ENCODE results near the gene ADAM10. TPM values are rescaled to one million over a fixed set of nuclear protein-coding genes. Genes with fewer than 3 reads are reported as not detected.

Gene ADAM10
- total RNA-seq, 1 experiment from 2014 or later = 159 TPM

GRCh38 chr15:58671186-58671585 lies 78.3 kb downstream of the ADAM10 start:
- Histone ChIP-seq H2BK5ac (ENCODE audit: insufficient read length, low read length) (no peak overlapping the region), H2BK20ac (ENCODE audit: low read depth, low read length, poor library complexity, severe bottlenecking) (no peak overlapping the region)
- no CpG with 5 or more reads among the region's 2 CpGs for WGBS (ENCODE audit: extremely low coverage, insufficient read length, low lambda C conversion rate)

More at GRCh38 chr15:58671186-58671585, 78.3 kb downstream of the ADAM10 start:
- no peaks in the 10 kb centered on the region for H3K79me1 ChIP-seq (ENCODE audit: insufficient read depth, low read depth, low read length, poor library complexity, severe bottlenecking)
- no peak overlapping the region for H2BK15ac ChIP-seq (ENCODE audit: low read depth, low read length)
- H2AK5ac ChIP-seq (ENCODE audit: insufficient read length, low read length) = no peak overlapping the region
- H3K4me3 Mint-ChIP-seq = no peak overlapping the region
- H3K4me1 Mint-ChIP-seq = peaks cover 31% of the 10 kb centered on the region in 2 experiments
- H3K18ac ChIP-seq (ENCODE audit: insufficient read length, low read depth, low read length) = no peak overlapping the region
- DNase-seq = no peak
- no peak overlapping the region for H4K8ac ChIP-seq (replicated peaks; ENCODE audit: insufficient read length, low read depth, low read length)
- H3K14ac ChIP-seq (ENCODE audit: insufficient read depth, low read length) = no peak overlapping the region
- H3K27ac Mint-ChIP-seq = no peak overlapping the region
- H3K9me3 Mint-ChIP-seq = no peaks in the 10 kb centered on the region
- no peak overlapping the region for H2AFZ ChIP-seq (ENCODE audit: low read length)
- no peaks in the 10 kb centered on the region for H3K27me3 ChIP-seq (ENCODE audit: insufficient read depth, low read length)
- H3K27ac ChIP-seq (ENCODE audit: insufficient read length, low read depth, low read length) = no peak overlapping the region
- H3K79me2 ChIP-seq (ENCODE audit: insufficient read depth, low read length) = no peaks in the 10 kb centered on the region
- no peak overlapping the region for H3K23ac ChIP-seq (ENCODE audit: insufficient read length, low read depth, low read length)
- no peak overlapping the region for H4K91ac ChIP-seq (ENCODE audit: insufficient read length, low read depth, low read length)
- no peaks in the 10 kb centered on the region; a peak in 2 of 7 replicates for H3K36me3 Mint-ChIP-seq (ENCODE audit: insufficient read depth in 1 of 3, low read depth in 3 of 3)
- H3K9me3 ChIP-seq (ENCODE audit: control insufficient read depth, low read depth, low read length) = no peaks in the 10 kb centered on the region
- H3K23me2 ChIP-seq (ENCODE audit: insufficient read length, low read depth, low read length, poor library complexity, severe bottlenecking) = no peaks in the 10 kb centered on the region
- H3K9ac ChIP-seq (ENCODE audit: extremely low read depth, insufficient read length, low read length) = no peak overlapping the region
- no peak for TF ChIP-seq CTCF (conservative IDR thresholded peaks at IDR 0.05)
- no peaks in the 10 kb centered on the region for H3K27me3 Mint-ChIP-seq (ENCODE audit: low read depth)
- H3K4me1 ChIP-seq (ENCODE audit: insufficient read depth, low read length) = peaks cover 7% of the 10 kb centered on the region; the same call in 1 of the 2 replicates
- H3K56ac ChIP-seq (ENCODE audit: insufficient read length, low read depth, low read length) = no peak overlapping the region
- no peak overlapping the region for H3K4ac ChIP-seq (ENCODE audit: low read depth, low read length)
- no peak overlapping the region for H4K5ac ChIP-seq (ENCODE audit: insufficient read length, low read depth, low read length)
- H4K20me1 ChIP-seq (ENCODE audit: control insufficient read depth, insufficient read depth, insufficient read length) = no peaks in the 10 kb centered on the region
- no peak overlapping the region for H2BK12ac ChIP-seq (ENCODE audit: insufficient read length, low read depth, low read length)
- no peak overlapping the region for H3T11ph ChIP-seq (ENCODE audit: low read length)
- no peak overlapping the region for H3K4me2 ChIP-seq (ENCODE audit: insufficient read depth, insufficient read length, low read length)
- H2BK120ac ChIP-seq (ENCODE audit: low read depth, low read length, poor library complexity, severe bottlenecking) = no peak overlapping the region

Data from H9 (cell line).